ENCODE data around the gene DLGAP4. TPM values are rescaled to one million over a fixed set of nuclear protein-coding genes. Genes with fewer than 3 reads are reported as not detected.

The DLGAP4 gene
- polyA plus RNA-seq, 1 of the 3 experiments (the other 2 are of a cell fraction), result 31.2 TPM

DNA sequence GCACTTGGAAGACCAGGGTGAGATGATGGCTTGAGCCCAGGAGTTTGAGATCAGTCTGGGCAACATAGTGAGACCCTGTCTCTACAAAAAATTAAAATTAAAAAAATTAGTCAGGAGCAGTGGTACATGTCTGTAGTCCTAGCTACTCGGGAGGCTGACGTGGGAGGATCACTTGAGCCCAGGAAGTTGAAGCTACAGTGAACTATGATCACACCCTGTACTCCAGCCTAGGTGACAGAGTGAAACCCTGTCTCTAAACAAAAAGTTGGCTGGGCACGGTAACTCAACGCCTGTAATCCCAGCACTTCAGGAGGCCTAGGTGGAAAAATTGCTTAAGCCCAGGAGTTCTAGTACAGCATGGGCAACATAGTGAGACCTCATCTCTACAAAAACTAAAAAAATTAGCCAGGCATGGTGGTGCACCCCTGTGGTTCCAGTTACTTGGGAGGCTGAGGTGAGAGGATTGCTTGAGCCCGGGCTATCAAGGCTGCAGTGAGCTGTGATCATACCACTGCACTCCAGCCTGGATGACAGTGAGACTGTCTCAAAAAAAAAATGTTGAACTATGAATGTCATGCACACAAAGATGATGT, 174.4 kb downstream of the DLGAP4 start:
- Histone ChIP-seq H3K9ac (no peak overlapping the region), H3K4me2 (no peak overlapping the region), H3K9me2 (no peaks in the 10 kb centered on the region), H3K4me3 (ENCODE audit: low read depth in 2 of 2, low read length in 1 of 2) (no peak overlapping the region), H4K20me1 (ENCODE audit: insufficient read depth) (peaks cover 100% of the 10 kb centered on the region), H3F3A (replicated peaks; ENCODE audit: insufficient read depth) (peaks cover 6% of the 10 kb centered on the region), H3K79me2 (ENCODE audit: insufficient read depth) (peaks cover 100% of the 10 kb centered on the region), H3K27me3 (ENCODE audit: insufficient read depth) (no peaks in the 10 kb centered on the region), H2AFZ (ENCODE audit: low read depth) (no peak overlapping the region), H3K9me3 (no peaks in the 10 kb centered on the region), H3K4me1 (ENCODE audit: control insufficient read depth in 1 of 2, insufficient read depth in 2 of 2, low read depth in 1 of 2, low read length in 1 of 2) (peaks cover 29 to 54% of the 10 kb centered on the region in 2 experiments; a peak in 3 of 4 replicates), H3K36me3 (replicated peaks in 1 of 2; ENCODE audit: control insufficient read depth in 1 of 2, insufficient read depth in 2 of 2, low read length in 1 of 2) (peaks cover 5 to 18% of the 10 kb centered on the region in 2 experiments), H3K27ac (ENCODE audit: low read depth in 2 of 2, low read length in 1 of 2) (no peak overlapping the region)
- ChIA-PET CTCF (no interaction called here), POLR2A (no interaction called here)
- 98% methylated on average over 5 of the region's 5 CpGs for WGBS (ENCODE audit: low lambda C conversion rate)
- TF ChIP-seq TEAD4 (IDR thresholded peaks at IDR 0.05; ENCODE audit: borderline replicate concordance, insufficient read depth) (no peak), FOXJ3 (CRISPR knock-in tag; IDR thresholded peaks at IDR 0.05) (no peak), EZH2phosphoT487 (IDR thresholded peaks at IDR 0.05; ENCODE audit: borderline replicate concordance, low read depth) (no peak), NRF1 (IDR thresholded peaks at IDR 0.05; ENCODE audit: low read depth, low read length) (no peak), GABPA (IDR thresholded peaks at IDR 0.05; ENCODE audit: low read depth) (no peak), RXRA (IDR thresholded peaks at IDR 0.05; ENCODE audit: borderline replicate concordance, low read depth) (no peak)
- TF ChIP-seq, protein P1, sequence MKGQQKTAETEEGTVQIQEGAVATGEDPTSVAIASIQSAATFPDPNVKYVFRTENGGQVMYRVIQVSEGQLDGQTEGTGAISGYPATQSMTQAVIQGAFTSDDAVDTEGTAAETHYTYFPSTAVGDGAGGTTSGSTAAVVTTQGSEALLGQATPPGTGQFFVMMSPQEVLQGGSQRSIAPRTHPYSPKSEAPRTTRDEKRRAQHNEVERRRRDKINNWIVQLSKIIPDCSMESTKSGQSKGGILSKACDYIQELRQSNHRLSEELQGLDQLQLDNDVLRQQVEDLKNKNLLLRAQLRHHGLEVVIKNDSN (IDR thresholded peaks at IDR 0.05; ENCODE audit: borderline replicate concordance, low read depth), result no peak
- TF ChIP-seq, protein P2, sequence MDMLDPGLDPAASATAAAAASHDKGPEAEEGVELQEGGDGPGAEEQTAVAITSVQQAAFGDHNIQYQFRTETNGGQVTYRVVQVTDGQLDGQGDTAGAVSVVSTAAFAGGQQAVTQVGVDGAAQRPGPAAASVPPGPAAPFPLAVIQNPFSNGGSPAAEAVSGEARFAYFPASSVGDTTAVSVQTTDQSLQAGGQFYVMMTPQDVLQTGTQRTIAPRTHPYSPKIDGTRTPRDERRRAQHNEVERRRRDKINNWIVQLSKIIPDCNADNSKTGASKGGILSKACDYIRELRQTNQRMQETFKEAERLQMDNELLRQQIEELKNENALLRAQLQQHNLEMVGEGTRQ (IDR thresholded peaks at IDR 0.05; ENCODE audit: borderline replicate concordance, low read depth, low read length), result no peak
- TF ChIP-seq, protein P3, sequence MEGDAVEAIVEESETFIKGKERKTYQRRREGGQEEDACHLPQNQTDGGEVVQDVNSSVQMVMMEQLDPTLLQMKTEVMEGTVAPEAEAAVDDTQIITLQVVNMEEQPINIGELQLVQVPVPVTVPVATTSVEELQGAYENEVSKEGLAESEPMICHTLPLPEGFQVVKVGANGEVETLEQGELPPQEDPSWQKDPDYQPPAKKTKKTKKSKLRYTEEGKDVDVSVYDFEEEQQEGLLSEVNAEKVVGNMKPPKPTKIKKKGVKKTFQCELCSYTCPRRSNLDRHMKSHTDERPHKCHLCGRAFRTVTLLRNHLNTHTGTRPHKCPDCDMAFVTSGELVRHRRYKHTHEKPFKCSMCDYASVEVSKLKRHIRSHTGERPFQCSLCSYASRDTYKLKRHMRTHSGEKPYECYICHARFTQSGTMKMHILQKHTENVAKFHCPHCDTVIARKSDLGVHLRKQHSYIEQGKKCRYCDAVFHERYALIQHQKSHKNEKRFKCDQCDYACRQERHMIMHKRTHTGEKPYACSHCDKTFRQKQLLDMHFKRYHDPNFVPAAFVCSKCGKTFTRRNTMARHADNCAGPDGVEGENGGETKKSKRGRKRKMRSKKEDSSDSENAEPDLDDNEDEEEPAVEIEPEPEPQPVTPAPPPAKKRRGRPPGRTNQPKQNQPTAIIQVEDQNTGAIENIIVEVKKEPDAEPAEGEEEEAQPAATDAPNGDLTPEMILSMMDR (IDR thresholded peaks at IDR 0.05), result no peak
- no peak for DNase-seq

DNA sequence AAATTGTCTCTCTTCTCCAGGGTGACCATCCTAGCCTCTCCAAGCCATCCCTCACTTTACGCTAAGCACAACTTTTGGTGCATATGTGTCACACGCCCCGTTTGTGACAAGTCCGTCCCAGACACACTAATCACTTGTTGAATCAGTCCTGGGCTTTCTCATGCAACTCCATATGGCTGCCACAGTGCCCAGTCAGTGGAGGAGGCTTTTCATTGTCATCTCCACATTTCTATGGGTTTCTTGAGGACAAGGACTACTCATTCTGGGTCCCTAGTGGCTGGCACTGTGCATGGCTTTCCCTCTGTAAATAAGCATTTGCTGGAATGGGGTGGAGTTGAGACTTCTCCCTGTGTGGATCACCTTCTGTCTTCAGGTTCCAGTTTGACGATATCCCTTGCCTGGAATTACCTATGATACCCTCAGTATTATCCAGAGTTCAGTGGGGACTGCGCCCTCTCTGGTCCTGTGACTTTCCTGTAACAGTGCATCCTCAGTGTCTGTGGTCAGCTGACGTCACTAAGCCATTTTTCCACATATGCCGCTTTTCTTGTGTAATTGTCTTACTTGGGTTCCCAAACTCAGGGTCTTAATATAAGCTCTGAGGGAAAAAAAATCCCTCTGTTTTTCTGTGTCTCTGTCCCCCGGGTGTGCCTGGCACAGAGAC, 175.4 kb downstream of the DLGAP4 start:
- TF ChIP-seq, protein P4, sequence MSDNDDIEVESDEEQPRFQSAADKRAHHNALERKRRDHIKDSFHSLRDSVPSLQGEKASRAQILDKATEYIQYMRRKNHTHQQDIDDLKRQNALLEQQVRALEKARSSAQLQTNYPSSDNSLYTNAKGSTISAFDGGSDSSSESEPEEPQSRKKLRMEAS (IDR thresholded peaks at IDR 0.05; ENCODE audit: low read depth), result no peak
- peak; percentile 30; the same call in 1 of the 2 replicates for TF ChIP-seq GATA2 (CRISPR knock-in tag; IDR thresholded peaks at IDR 0.05)
- no peak for TF ChIP-seq RFX5 (IDR thresholded peaks at IDR 0.05; ENCODE audit: low read length)
- TF ChIP-seq JUND (IDR thresholded peaks at IDR 0.05), result no peak
- ChIA-PET POLR2A (interaction anchor here (0.8 kb wide), 1 partner anchor 40 kb away, joined by 3 read pairs; no protein-coding TSS in a partner anchor), CTCF (interaction anchor here (0.7 kb wide), 1 partner anchor 17 kb away, joined by 4 read pairs; no protein-coding TSS in a partner anchor)
- H4K20me1 ChIP-seq (ENCODE audit: insufficient read depth), result peaks cover 100% of the 10 kb centered on the region
- H2AFZ ChIP-seq (ENCODE audit: low read depth), result no peak overlapping the region
- no peak overlapping the region for H3K4me3 ChIP-seq (ENCODE audit: low read depth in 2 of 2, low read length in 1 of 2)
- H3K27ac ChIP-seq (ENCODE audit: low read depth in 2 of 2, low read length in 1 of 2), result peak overlapping the region in 1 of 2 experiments; percentile 39; a peak in 1 of 4 replicates
- peaks cover 100% of the 10 kb centered on the region for H3K79me2 ChIP-seq (ENCODE audit: insufficient read depth)
- peaks cover 6% of the 10 kb centered on the region for H3F3A ChIP-seq (replicated peaks; ENCODE audit: insufficient read depth)
- peaks cover 26 to 63% of the 10 kb centered on the region in 2 experiments; a peak in 3 of 4 replicates for H3K4me1 ChIP-seq (ENCODE audit: control insufficient read depth in 1 of 2, insufficient read depth in 2 of 2, low read depth in 1 of 2, low read length in 1 of 2)
- no peak overlapping the region for H3K9ac ChIP-seq
- no peaks in the 10 kb centered on the region for H3K9me3 ChIP-seq
- H3K4me2 ChIP-seq, result no peak overlapping the region
- DNase-seq, result no peak
- peaks cover 5 to 11% of the 10 kb centered on the region in 2 experiments for H3K36me3 ChIP-seq (replicated peaks in 1 of 2; ENCODE audit: control insufficient read depth in 1 of 2, insufficient read depth in 2 of 2, low read length in 1 of 2)
- 85% methylated on average over 9 of the region's 9 CpGs for WGBS (ENCODE audit: low lambda C conversion rate)
- no peaks in the 10 kb centered on the region for H3K9me2 ChIP-seq
- H3K27me3 ChIP-seq (ENCODE audit: insufficient read depth), result no peaks in the 10 kb centered on the region

Data from SK-N-SH (cell line).